ENCODE data around the gene XPNPEP1. TPM values are rescaled to one million over a fixed set of nuclear protein-coding genes. Genes with fewer than 3 reads are reported as not detected.

XPNPEP1 gene
- polyA plus RNA-seq, 1 of the 3 experiments (the other 2 are of a cell fraction): 167 TPM

DNA sequence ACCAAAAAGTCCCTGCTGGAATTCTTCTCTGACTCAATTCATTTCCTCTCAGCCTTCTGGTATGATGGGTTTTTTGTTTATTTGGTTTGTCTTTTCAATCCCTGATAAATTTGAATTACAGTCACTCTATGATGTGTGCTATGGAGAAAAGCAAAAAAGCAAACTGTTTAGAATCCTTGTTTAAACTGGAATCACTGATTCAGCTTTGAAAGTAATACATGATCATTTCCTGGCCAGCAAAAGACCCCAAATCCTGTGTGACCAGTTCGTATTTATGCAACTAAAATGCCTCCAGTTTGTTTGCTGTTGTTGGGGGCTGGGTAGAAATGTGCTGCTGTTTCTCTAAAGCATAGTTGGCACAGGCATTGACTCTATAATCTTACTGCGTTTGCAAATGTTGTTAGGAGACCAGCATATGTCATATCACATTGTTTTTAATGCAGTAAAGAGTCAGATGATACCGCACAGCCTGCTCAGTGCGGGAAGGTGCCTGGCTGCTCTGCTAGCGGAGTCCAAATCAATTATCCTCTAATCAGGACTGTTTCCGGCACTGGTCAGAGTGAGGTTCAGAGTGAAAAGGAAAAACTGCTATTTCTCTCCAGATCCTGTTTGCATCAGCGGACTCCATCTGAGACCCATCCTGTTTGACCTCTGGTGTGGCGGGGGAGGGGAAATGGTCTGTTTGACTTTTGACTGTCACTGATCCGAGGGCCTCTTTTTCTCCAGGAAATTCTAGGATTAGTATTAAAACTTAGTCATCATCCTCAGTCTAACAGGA is 43.8 kb upstream of the XPNPEP1 start (continued):
- no peak for TF ChIP-seq USF1 (IDR thresholded peaks at IDR 0.05; ENCODE audit: borderline replicate concordance, low read depth)
- TF ChIP-seq FOXM1 (IDR thresholded peaks at IDR 0.05; ENCODE audit: low read depth): 0 out of 2 replicates have a peak, but pooled peaks have one; percentile 45
- TF ChIP-seq, protein P1, sequence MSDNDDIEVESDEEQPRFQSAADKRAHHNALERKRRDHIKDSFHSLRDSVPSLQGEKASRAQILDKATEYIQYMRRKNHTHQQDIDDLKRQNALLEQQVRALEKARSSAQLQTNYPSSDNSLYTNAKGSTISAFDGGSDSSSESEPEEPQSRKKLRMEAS (IDR thresholded peaks at IDR 0.05; ENCODE audit: low read depth): peak; percentile 9; the same call in 1 of the 2 replicates
- peak; percentile 73; the same call in 1 of the 2 replicates for TF ChIP-seq TEAD4 (IDR thresholded peaks at IDR 0.05; ENCODE audit: borderline replicate concordance, insufficient read depth)
- TF ChIP-seq MEF2A (IDR thresholded peaks at IDR 0.05; ENCODE audit: borderline replicate concordance, low read depth): no peak
- TF ChIP-seq JUND (IDR thresholded peaks at IDR 0.05): peak; percentile 27; the same call in 1 of the 2 replicates
- peak; percentile 53; the same call in 1 of the 2 replicates for TF ChIP-seq RXRA (IDR thresholded peaks at IDR 0.05; ENCODE audit: borderline replicate concordance, low read depth)
- peak; percentile 58 to 99; a peak in 3 of 4 replicates for TF ChIP-seq EP300 (IDR thresholded peaks at IDR 0.05; ENCODE audit: borderline replicate concordance in 1 of 2, low read depth in 1 of 2, low read length in 1 of 2)
- TF ChIP-seq IRF3 (IDR thresholded peaks at IDR 0.05; ENCODE audit: low read depth, low read length): no peak
- 0 out of 2 replicates have a peak, but pooled peaks have one; percentile 11 for TF ChIP-seq TAF1 (IDR thresholded peaks at IDR 0.05; ENCODE audit: borderline replicate concordance, low read depth, low read length)
- peak; percentile 71 for TF ChIP-seq SIN3A (IDR thresholded peaks at IDR 0.05; ENCODE audit: borderline replicate concordance, low read depth, low read length)
- TF ChIP-seq, protein P2, sequence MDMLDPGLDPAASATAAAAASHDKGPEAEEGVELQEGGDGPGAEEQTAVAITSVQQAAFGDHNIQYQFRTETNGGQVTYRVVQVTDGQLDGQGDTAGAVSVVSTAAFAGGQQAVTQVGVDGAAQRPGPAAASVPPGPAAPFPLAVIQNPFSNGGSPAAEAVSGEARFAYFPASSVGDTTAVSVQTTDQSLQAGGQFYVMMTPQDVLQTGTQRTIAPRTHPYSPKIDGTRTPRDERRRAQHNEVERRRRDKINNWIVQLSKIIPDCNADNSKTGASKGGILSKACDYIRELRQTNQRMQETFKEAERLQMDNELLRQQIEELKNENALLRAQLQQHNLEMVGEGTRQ (IDR thresholded peaks at IDR 0.05; ENCODE audit: borderline replicate concordance, low read depth, low read length): no peak
- peak; percentile 70; the same call in 1 of the 2 replicates for TF ChIP-seq NFIC (IDR thresholded peaks at IDR 0.05; ENCODE audit: borderline replicate concordance)
- TF ChIP-seq YY1 (IDR thresholded peaks at IDR 0.05; ENCODE audit: low read depth): no peak
- no peak for TF ChIP-seq CTCF (IDR thresholded peaks at IDR 0.05)
- peak; percentile 92 for TF ChIP-seq CHD2 (IDR thresholded peaks at IDR 0.05; ENCODE audit: low read length, partially characterized antibody)
- TF ChIP-seq MXI1 (IDR thresholded peaks at IDR 0.05; ENCODE audit: low read depth, low read length): peak; percentile 89
- peak; percentile 87 for TF ChIP-seq PBX3 (IDR thresholded peaks at IDR 0.05)
- TF ChIP-seq SMC3 (IDR thresholded peaks at IDR 0.05; ENCODE audit: low read depth, low read length): peak; percentile 31; the same call in 1 of the 2 replicates
- TF ChIP-seq GATA2 (CRISPR knock-in tag; IDR thresholded peaks at IDR 0.05): peak; percentile 92

Data from SK-N-SH (cell line).